Measurements from ENCODE around the gene SYCP2. TPM values are rescaled to one million over a fixed set of nuclear protein-coding genes. Genes with fewer than 3 reads are reported as not detected.

The SYCP2 gene
- total RNA-seq: 0.40 and 0.99 TPM in 2 replicates

GRCh38 chr20:59933296-59933848 lies at the start of gene SYCP2:
Gene SYCP2, minus strand, starts transcription at chr20:59933637. Its CDS starts 11,224 bp downstream, at chr20:59922413.

GRCh38 chr20:59958123-59958522 lies 24.7 kb upstream of the SYCP2 start, which contains the start of gene CDH26:
Gene CDH26, plus strand, starts transcription at chr20:59958423. Its CDS starts 304 bp downstream, at chr20:59958727.

GRCh38 chr20:59940129-59940955 lies 6.9 kb upstream of the SYCP2 start, which contains the start of the genes FAM217B and PPP1R3D:
Gene FAM217B, plus strand, starts transcription at chr20:59940389. Its CDS starts 3,555 bp downstream, at chr20:59943944.
Gene PPP1R3D, minus strand, starts transcription at chr20:59940305. Its CDS starts 374 bp downstream, at chr20:59939931.

Other genes starting within 250 kb of the SYCP2 start
- gene PPP1R3D, start 6.7 kb upstream of the SYCP2 start, total RNA-seq: 4.0 and 4.4 TPM in 2 replicates
- gene FAM217B, start 6.8 kb upstream of the SYCP2 start, total RNA-seq: 3.1 and 3.6 TPM in 2 replicates
- 0.12 and 0.26 TPM in 2 replicates for gene CDH26, start 24.8 kb upstream of the SYCP2 start, total RNA-seq